ENCODE data around the gene SLC19A1.

The SLC19A1 gene

DNA sequence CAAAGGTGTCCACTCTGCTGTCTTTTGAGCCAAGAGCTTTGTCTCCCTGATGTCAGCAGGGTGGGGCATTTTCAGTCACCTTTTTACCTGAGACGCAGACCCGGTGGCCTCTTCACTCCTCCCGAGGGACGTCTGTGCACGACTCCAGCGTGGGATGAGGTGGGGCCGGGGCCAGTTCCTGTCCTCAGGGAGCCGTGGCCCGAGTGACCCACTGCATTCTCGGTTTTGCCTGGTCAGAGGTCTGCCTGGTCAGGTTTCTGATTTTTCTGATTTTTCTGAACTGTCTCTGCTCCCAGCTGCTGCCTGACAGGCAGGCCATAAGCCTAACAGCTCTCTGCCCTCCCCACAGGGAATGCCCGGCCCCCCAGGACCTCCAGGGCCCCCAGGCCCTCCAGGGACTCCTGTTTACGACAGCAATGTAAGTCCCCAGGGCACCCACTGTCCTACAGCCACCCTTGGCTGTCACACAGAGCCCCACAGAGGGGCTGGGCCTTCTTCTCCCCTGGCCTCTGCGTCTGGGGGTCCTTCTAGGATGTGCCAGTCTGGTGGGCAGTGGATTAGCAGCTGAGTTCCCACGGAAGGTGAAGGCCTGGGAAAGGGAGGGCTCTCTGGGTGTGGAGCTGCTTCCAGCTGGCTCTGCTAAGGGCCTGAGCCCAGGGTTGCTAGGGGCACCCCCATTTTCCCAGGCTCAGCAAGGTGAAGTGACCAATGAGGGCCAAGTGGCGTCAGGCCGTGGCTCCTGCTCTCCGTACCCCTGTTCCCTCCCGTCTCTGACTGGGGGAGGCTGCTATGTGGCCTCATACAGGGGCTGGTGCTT is 45.9 kb downstream of the SLC19A1 start:
- no peak overlapping the region for H3K27ac Mint-ChIP-seq

DNA sequence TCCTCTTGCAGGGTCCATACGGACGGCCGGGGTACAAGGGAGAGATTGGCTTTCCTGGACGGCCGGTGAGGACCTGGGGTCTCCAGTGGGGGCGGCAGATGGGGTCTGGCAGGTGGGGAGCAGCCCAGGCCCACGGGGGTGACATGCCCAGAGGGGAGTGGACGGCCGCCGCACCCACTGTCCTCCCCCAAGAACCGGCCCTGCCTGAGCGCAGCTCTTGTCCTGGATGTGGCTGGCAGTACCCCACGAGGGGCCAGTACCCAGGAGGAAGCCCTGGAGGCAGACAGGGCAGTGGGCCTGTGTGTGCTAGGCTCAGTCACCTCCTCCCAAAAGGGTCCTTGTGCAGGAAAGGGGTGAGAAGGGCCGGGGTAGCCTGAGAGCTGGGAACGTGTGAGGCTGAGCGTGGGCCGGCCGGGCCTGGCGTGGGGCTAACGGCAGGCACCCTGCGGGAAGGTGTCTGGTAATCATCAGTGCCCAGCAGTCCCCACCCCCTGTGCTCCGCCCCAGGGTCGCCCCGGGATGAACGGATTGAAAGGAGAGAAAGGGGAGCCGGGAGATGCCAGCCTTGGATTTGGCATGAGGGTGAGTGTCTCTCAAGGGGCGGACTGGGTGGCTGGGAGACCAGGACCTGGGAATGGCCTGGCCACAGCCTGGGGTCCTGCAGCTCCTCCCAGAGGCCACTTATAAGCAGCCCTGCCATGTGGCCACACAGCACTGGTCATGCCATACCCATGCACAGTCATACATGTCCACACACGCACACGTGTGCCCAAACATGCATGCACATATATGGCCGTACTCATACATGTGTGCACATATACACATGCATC is 47.2 kb downstream of the SLC19A1 start:
- H3K4me1 Mint-ChIP-seq, result no peaks in the 10 kb centered on the region
- no peaks in the 10 kb centered on the region for H3K9me3 Mint-ChIP-seq

More for the DNA sequence above, 45.9 kb downstream of the SLC19A1 start:
- Mint-ChIP-seq H3K27me3 (ENCODE audit: low read depth) (peaks cover 3% of the 10 kb centered on the region), H3K4me1 (no peaks in the 10 kb centered on the region), H3K36me3 (ENCODE audit: low read depth) (peaks cover 12% of the 10 kb centered on the region), H3K4me3 (no peak overlapping the region), H3K9me3 (no peaks in the 10 kb centered on the region)
- TF ChIP-seq, protein P1, sequence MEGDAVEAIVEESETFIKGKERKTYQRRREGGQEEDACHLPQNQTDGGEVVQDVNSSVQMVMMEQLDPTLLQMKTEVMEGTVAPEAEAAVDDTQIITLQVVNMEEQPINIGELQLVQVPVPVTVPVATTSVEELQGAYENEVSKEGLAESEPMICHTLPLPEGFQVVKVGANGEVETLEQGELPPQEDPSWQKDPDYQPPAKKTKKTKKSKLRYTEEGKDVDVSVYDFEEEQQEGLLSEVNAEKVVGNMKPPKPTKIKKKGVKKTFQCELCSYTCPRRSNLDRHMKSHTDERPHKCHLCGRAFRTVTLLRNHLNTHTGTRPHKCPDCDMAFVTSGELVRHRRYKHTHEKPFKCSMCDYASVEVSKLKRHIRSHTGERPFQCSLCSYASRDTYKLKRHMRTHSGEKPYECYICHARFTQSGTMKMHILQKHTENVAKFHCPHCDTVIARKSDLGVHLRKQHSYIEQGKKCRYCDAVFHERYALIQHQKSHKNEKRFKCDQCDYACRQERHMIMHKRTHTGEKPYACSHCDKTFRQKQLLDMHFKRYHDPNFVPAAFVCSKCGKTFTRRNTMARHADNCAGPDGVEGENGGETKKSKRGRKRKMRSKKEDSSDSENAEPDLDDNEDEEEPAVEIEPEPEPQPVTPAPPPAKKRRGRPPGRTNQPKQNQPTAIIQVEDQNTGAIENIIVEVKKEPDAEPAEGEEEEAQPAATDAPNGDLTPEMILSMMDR (IDR thresholded peaks at IDR 0.05; ENCODE audit: unreplicated experiment in 3 of 3), result no peak

DNA sequence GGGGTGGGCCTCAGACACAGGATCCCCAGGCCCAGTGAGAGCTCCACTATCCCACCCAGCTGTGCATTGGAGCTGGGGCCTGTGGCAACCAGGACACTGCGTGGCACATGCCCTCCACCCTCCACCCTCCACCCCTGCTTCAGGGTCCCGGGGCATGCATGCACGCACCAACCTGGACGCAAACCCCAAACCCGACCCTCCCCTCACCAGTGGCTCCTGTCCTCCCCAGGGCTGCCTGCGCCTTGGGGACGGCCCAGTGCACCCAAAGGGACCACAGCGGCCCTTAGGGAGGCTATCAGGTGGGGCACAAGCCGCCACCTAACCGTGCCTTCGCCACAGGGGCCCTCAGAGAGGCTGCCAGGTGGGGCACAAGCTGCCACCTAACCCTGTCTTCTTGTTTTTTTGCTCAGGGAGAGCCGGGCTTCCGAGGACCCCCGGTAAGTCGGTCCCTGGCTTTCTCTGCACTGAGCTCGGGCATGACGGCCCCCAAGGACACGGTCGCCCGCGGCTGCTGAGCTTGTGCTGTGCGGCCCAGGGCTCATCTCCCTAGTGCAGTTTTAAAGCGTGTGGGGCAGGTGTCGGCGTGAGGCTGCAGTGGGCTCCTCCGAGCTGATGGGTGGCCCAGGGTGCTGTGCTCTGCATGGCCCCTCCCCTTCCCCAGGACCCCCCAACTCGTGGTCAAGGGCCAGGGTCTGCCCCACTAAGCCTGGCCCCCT is 47.9 kb downstream of the SLC19A1 start:
- peaks cover 7% of the 10 kb centered on the region for H3K36me3 Mint-ChIP-seq (ENCODE audit: low read depth)
- H3K27me3 Mint-ChIP-seq (ENCODE audit: low read depth), result peaks cover 3% of the 10 kb centered on the region
- H3K27ac Mint-ChIP-seq, result no peak overlapping the region
- H3K9me3 Mint-ChIP-seq, result no peaks in the 10 kb centered on the region
- TF ChIP-seq, protein P1 (IDR thresholded peaks at IDR 0.05; ENCODE audit: unreplicated experiment in 3 of 3), result no peak
- H3K4me1 Mint-ChIP-seq, result no peaks in the 10 kb centered on the region
- no peak overlapping the region for H3K4me3 Mint-ChIP-seq

More for the DNA sequence above, 47.2 kb downstream of the SLC19A1 start:
- Mint-ChIP-seq H3K36me3 (ENCODE audit: low read depth) (peaks cover 12% of the 10 kb centered on the region), H3K27ac (no peak overlapping the region), H3K4me3 (no peak overlapping the region), H3K27me3 (ENCODE audit: low read depth) (peaks cover 3% of the 10 kb centered on the region)
- TF ChIP-seq, protein P1 (IDR thresholded peaks at IDR 0.05; ENCODE audit: unreplicated experiment in 3 of 3), result no peak

DNA sequence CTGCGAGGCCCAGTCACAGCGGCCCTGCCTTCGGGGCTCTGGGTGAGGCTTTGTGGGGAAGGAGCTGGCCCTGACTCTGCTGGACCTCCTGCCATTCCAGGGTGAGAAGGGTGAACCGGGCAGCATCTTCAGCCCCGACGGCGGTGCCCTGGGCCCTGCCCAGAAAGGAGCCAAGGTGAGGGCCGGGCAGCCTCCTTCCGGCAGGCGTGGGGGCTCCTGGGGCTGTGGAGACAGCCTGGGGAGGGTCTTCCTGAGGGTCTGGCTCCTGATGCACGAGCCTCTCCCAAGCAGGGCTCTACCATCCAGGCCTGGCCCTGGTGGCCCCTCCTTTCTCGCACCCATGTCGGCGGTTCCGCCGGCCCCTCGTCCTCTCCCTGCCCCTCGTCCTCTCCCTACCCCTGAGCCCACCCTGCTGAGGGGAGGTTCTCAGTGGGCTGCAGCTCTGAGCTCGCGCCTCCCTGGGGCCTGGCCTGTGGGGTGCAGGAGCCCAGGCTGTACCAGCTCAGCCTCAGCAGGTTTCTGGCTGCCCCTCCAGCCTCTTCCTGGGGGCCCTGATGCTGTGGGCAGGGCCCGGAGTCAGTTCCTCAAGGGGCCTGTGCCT is 48.7 kb downstream of the SLC19A1 start:
- no peaks in the 10 kb centered on the region for H3K9me3 Mint-ChIP-seq
- no peak overlapping the region for H3K4me3 Mint-ChIP-seq
- peaks cover under 1% of the 10 kb centered on the region for H3K4me1 Mint-ChIP-seq
- TF ChIP-seq, protein P1 (IDR thresholded peaks at IDR 0.05; ENCODE audit: unreplicated experiment in 3 of 3), result no peak
- H3K27me3 Mint-ChIP-seq (ENCODE audit: low read depth), result peaks cover 3% of the 10 kb centered on the region
- no peak overlapping the region for H3K27ac Mint-ChIP-seq
- H3K36me3 Mint-ChIP-seq (ENCODE audit: low read depth), result peaks cover under 1% of the 10 kb centered on the region

DNA sequence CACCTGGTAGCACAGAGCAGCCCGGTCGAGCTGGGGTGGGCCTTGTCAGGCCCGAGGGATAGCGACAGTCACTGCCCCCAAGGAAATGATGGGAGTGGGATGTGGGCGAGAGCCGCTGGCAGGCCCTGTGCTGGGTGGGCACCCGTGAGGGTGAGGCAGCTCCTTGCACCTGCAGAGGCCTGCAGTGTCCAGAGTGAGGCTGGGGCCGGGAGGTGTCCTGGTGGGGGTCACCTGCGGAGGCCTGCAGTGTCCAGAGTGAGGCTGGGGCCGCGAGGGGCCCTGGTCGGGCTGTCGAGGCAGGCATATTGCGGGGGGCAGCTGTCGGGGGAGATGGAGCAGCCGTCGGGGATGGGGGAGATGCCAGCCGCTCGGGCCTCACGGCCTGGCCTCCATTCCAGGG is 49.5 kb downstream of the SLC19A1 start:
- Mint-ChIP-seq H3K27me3 (ENCODE audit: low read depth) (peaks cover 3% of the 10 kb centered on the region), H3K9me3 (no peaks in the 10 kb centered on the region), H3K4me3 (no peak overlapping the region), H3K4me1 (peaks cover 7% of the 10 kb centered on the region), H3K27ac (no peak overlapping the region), H3K36me3 (ENCODE audit: low read depth) (no peaks in the 10 kb centered on the region)
- TF ChIP-seq, protein P1 (IDR thresholded peaks at IDR 0.05; ENCODE audit: unreplicated experiment in 3 of 3), result no peak
